Superior temporal gyrus (tissue), 1 donor: Measurements from ENCODE around the gene ATXN1.
"Not testable (repeated sequence)": the region's sequence is repeated elsewhere in the genome, so short reads cannot be mapped to it uniquely, and the experiment has no call there.

Experiments
- DNase-seq: peaks from one replicate; pipeline ENCODE4 v3.0.0-alpha.2; 2016; ENCODE audit errors: extremely low spot score

Gene ATXN1

DNA sequence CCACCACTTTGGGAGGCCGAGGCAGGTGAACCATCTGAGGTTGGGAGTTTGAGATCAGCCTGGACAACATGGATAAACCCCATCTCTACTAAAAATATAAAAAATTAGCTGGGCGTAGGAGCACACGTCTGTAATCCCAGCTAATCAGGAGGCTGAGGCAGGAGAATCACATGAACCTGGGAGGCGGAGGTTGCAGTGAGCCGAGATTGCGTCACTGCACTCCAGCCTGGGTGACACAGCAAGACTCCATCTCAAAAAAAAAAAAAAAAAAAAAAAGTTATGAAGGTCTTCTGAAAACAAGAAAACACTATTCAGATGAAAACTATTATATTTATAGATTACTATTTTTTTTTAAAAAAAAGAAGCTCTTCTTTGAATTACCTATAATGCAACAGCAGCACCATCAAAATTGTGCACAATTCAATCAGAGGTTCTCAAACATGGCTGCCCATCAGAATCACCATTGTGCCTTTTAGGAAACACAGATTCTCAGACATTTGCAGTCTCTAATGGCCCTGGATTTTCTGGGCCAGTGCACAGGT is 370.3 kb downstream of the ATXN1 start:
- not testable (repeated sequence) for DNase-seq

GRCh38 chr6:16389642-16390041 is 371.6 kb downstream of the ATXN1 start:
- DNase-seq, result no peak

DNA sequence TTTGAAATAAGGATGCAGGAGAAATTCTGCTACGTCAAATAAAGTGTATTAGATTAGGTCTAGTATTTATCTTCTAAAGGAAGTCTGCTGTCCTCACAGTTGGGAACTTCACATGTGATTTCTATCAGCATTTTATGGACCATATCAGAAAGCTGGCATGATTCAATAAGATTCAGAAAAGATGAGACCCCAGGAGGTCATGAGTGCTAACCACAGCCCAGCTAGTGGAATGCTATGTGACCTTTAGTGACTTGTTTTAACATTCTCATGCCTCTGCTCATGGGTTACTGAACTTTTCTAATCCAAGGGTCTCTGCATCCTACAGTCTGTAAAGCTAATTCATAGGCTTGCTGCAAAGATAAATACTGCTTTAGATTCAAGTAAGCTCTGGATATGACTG is 372.8 kb downstream of the ATXN1 start:
- DNase-seq, result no peak

DNA sequence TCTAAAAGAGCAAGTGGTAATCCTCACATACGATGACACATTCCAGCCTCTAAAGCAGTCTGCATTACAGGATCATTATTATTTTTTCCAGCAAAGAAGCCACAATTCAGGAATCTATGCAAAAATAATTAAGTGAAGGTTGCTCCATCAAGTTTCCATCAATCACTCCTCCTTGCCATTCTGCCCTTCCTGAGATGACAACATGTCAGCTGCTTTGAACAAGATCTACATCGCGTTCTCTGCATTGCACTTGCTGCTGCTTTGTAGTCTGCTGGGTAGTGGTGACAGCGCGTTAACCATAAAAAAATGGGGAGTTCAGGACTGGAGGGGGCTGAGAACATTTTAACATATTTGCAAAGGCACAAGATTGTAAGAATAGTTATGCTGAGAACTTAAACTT is 375.2 kb downstream of the ATXN1 start:
- DNase-seq, result no peak

GRCh38 chr6:16383607-16384206 is 377.6 kb downstream of the ATXN1 start:
- no peak for DNase-seq

DNA sequence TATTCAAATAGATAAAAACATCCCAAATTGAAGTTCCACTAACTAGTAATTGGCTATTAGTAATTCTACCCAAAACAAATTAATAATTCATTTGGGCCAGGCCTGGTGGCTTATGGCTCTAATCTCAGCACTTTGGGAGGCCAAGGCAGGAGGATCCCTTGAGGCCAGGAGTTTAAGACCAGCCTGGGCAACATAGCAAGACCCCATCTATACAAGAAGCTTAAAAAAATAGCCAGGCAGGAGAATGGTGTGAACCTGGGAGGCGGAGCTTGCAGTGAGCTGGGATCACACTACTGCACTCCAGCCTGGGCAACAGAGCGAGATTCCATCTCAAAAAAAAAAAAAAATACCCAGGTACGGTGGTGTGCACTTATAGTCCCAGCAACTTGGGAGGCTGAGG is 379.3 kb downstream of the ATXN1 start:
- not testable (repeated sequence) for DNase-seq

GRCh38 chr6:16380220-16380809 is 380.9 kb downstream of the ATXN1 start:
- DNase-seq, result no peak

- DNase-seq, result not testable (repeated sequence)
These were observed 382.9 kb downstream of the ATXN1 start for GRCh38 chr6:16378360-16378759.

DNA sequence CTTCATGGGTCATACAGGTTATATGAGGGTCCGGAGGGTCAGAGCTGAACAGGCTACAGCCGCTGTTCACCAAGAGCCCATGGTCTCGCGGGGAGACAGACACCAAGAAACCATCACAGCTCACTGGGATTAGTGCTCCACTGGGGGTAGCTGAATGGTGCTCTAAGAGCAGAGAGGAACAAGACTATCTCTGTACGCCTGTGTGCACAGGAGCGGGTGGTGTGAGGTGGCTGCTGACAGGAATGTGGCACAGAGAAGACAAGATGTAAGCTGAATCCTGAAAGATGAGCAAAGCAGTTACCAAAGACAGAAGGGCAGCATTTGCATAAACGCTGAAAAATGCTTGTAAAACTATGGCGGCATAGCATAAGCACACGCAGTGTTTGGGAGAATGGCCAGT is 383.8 kb downstream of the ATXN1 start:
- no peak for DNase-seq

DNA sequence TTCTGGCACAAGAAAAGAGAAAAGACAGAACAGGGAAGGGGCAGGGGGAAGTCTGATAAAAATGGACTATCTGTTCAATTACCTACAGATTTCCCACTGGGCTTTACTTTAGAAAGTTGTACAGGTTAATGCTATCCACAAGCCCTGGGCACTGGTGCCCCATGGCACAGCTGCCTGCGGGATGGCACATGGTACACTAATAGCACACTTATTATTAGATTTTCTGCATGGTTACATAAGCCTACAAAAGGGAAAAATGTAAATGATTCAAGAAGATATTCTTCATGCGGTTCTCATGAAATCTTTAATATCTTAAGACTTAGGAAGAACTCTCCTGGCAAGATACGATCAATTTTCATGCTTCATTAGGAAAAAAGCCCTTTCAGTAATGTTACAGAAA is 385.4 kb downstream of the ATXN1 start:
- no peak for DNase-seq

GRCh38 chr6:16375206-16375605 is 386.1 kb downstream of the ATXN1 start:
- DNase-seq, result no peak

DNA sequence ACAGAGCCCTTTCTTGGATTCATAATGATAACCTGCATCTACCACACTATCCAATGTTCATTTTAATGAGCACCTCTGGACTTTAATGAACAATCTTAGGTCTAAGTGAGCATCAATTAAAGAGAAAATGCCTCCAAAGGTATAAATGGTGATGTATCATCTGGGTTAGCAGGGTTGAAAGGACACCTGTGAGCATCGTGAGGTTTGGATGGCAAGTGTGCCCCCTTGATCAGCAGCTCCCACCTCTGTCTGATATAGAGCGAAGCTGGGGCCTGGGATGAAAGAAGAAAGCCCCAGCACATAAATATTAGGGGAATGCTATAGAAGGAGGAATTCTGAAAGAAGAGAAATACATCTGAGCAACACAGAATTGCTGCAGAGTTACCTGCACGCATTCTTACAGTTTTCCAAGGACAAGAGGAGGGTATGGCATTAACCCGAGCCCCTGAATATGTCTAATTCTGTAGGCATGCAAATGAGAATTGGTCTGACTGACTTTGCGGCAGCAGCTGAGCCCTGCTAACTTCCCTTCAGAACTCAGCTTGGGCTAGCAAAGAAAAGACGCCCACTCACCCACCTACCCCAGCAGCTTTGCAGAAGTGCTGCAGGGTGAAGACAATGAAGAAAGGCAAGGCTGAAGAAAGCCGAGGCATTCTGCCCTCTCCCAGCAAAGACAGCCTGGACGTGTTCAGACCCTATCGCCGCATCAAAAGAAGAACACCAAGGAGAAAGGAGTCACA is 386.6 kb downstream of the ATXN1 start:
- DNase-seq, result no peak

DNA sequence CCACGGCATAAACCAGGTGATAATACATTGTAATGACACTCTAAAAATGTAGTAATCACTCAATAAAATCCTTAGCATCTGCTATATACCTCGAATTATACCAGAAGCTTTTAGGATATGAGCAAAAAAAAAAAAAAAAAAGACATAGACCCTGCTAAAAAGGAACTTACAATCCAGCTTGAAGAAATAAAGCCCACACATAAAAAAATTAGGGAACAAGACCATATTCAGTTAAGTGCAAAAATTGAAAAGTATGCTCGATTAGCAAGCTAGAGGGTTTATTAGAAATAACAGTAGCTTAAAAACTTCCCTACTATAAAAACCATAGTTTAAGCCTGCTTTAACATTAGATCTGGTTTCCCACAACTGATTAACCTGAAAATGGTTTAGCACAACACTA is 387.2 kb downstream of the ATXN1 start:
- DNase-seq, result no peak

GRCh38 chr6:16372029-16372776 is 389.1 kb downstream of the ATXN1 start:
- no peak for DNase-seq

- no peak for DNase-seq
These were observed 389.9 kb downstream of the ATXN1 start for GRCh38 chr6:16371401-16371800.

GRCh38 chr6:16370943-16371342 is 390.3 kb downstream of the ATXN1 start:
- DNase-seq, result no peak

DNA sequence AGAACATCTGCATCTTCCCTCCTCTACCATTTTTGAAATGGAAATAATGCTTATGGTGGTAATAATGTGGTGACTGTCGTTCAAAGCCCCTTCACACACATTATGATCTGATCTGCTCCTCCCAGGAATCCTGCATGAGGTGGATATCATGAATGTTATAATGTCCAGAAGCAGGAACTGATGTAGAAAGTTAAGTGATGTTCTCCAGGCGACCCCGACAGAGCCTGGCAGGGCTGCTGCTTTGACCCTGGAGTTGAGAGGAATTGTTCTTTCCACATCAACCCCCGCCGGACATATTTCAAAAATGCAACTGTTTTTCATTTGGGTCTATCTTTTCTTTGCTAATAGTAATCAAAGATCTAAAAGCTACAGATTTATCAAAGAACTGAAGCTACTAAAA is 391.3 kb downstream of the ATXN1 start:
- no peak for DNase-seq

- no peak for DNase-seq
These were observed 392.0 kb downstream of the ATXN1 start for GRCh38 chr6:16369140-16369745.

DNA sequence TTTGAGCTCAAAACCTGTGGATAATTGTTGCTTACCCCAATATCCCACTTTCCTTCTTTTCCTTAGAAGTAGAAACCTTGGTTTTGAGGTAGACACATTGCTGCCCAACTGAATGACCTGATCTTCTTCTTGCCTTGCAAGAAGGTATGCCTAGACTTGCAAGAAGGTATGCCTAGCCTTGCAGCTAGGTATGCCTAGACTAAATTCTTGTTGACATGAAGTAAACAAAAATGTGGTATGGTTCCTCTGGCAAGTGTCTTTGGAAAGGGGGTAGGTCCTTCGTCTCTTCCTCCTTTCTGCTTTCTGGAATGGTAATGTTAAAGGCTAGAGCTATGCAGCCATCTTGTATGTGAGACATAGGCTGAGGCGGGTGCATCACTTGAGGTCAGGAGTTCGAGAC is 393.7 kb downstream of the ATXN1 start:
- no peak for DNase-seq

GRCh38 chr6:16363749-16364148 is 397.5 kb downstream of the ATXN1 start:
- no peak for DNase-seq

- no peak for DNase-seq
These were observed 398.3 kb downstream of the ATXN1 start for GRCh38 chr6:16362819-16363589.
